ENCODE data around the gene CHRDL1.
"Not testable (repeated sequence)": the region's sequence is repeated elsewhere in the genome, so short reads cannot be mapped to it uniquely, and the experiment has no call there.

CHRDL1 gene

GRCh38 chrX:110795645-110796406 lies at the start of gene CHRDL1:
TSS of gene CHRDL1 (minus strand) at chrX:110795817. CDS start at chrX:110792181, 3,636 bp downstream.
- Histone ChIP-seq H3K27me3 (ENCODE audit: insufficient read depth, low read length) (peaks cover 20% of the 10 kb centered on the region), H2AFZ (ENCODE audit: low read depth, low read length) (peak within 1 kb of the TSS; percentile 76), H3K36me3 (ENCODE audit: insufficient read depth, low read length) (no peaks in the 10 kb centered on the region), H3K4me3 (ENCODE audit: low read length) (peak within 1 kb of the TSS; percentile 45), H3K9me3 (ENCODE audit: low read length) (no peaks in the 10 kb centered on the region), H3K4me1 (ENCODE audit: insufficient read depth, low read length) (no peaks in the 10 kb centered on the region)

GRCh38 chrX:110836982-110837381 lies 41.4 kb upstream of the CHRDL1 start:
- H3K36me3 ChIP-seq (ENCODE audit: insufficient read depth, low read length): no peaks in the 10 kb centered on the region
- peaks cover 2% of the 10 kb centered on the region for H3K27me3 ChIP-seq (ENCODE audit: insufficient read depth, low read length)
- H3K4me3 ChIP-seq (ENCODE audit: low read length): no peak overlapping the region
- H3K9me3 ChIP-seq (ENCODE audit: low read length): no peaks in the 10 kb centered on the region
- H2AFZ ChIP-seq (ENCODE audit: low read depth, low read length): no peak overlapping the region
- no peaks in the 10 kb centered on the region for H3K4me1 ChIP-seq (ENCODE audit: insufficient read depth, low read length)

- H3K9me3 ChIP-seq (ENCODE audit: low read length): no peaks in the 10 kb centered on the region
These were observed 40.8 kb upstream of the CHRDL1 start for GRCh38 chrX:110836451-110836850.

GRCh38 chrX:110836001-110836400 lies 40.4 kb upstream of the CHRDL1 start:
- Histone ChIP-seq H3K4me3 (ENCODE audit: low read length) (no peak overlapping the region), H2AFZ (ENCODE audit: low read depth, low read length) (no peak overlapping the region)

More at GRCh38 chrX:110836451-110836850, 40.8 kb upstream of the CHRDL1 start:
- Histone ChIP-seq H3K36me3 (ENCODE audit: insufficient read depth, low read length) (no peaks in the 10 kb centered on the region), H2AFZ (ENCODE audit: low read depth, low read length) (no peak overlapping the region), H3K27me3 (ENCODE audit: insufficient read depth, low read length) (peaks cover 2% of the 10 kb centered on the region), H3K4me3 (ENCODE audit: low read length) (no peak overlapping the region), H3K4me1 (ENCODE audit: insufficient read depth, low read length) (no peaks in the 10 kb centered on the region)

GRCh38 chrX:110825972-110826371 lies 30.4 kb upstream of the CHRDL1 start:
- H3K9me3 ChIP-seq (ENCODE audit: low read length): no peaks in the 10 kb centered on the region
- H3K36me3 ChIP-seq (ENCODE audit: insufficient read depth, low read length): no peaks in the 10 kb centered on the region
- no peak overlapping the region for H2AFZ ChIP-seq (ENCODE audit: low read depth, low read length)
- no peaks in the 10 kb centered on the region for H3K27me3 ChIP-seq (ENCODE audit: insufficient read depth, low read length)
- H3K4me1 ChIP-seq (ENCODE audit: insufficient read depth, low read length): no peaks in the 10 kb centered on the region
- H3K4me3 ChIP-seq (ENCODE audit: low read length): no peak overlapping the region

More at GRCh38 chrX:110836001-110836400, 40.4 kb upstream of the CHRDL1 start:
- H3K27me3 ChIP-seq (ENCODE audit: insufficient read depth, low read length): peaks cover 2% of the 10 kb centered on the region
- no peaks in the 10 kb centered on the region for H3K4me1 ChIP-seq (ENCODE audit: insufficient read depth, low read length)
- H3K36me3 ChIP-seq (ENCODE audit: insufficient read depth, low read length): no peaks in the 10 kb centered on the region
- no peaks in the 10 kb centered on the region for H3K9me3 ChIP-seq (ENCODE audit: low read length)

GRCh38 chrX:110816543-110816942 lies 20.9 kb upstream of the CHRDL1 start:
- H3K9me3 ChIP-seq (ENCODE audit: low read length); H3K4me1 ChIP-seq (ENCODE audit: insufficient read depth, low read length); H3K36me3 ChIP-seq (ENCODE audit: insufficient read depth, low read length); H2AFZ ChIP-seq (ENCODE audit: low read depth, low read length); H3K4me3 ChIP-seq (ENCODE audit: low read length); H3K27me3 ChIP-seq (ENCODE audit: insufficient read depth, low read length): not testable (repeated sequence)

- H3K27me3 ChIP-seq (ENCODE audit: insufficient read depth, low read length): peaks cover 6% of the 10 kb centered on the region
- H2AFZ ChIP-seq (ENCODE audit: low read depth, low read length): no peak overlapping the region
- H3K9me3 ChIP-seq (ENCODE audit: low read length): no peaks in the 10 kb centered on the region
- H3K4me3 ChIP-seq (ENCODE audit: low read length): no peak overlapping the region
- H3K4me1 ChIP-seq (ENCODE audit: insufficient read depth, low read length): no peaks in the 10 kb centered on the region
- H3K36me3 ChIP-seq (ENCODE audit: insufficient read depth, low read length): no peaks in the 10 kb centered on the region
These were observed 10.5 kb upstream of the CHRDL1 start for GRCh38 chrX:110806145-110806544.

GRCh38 chrX:110805303-110805702 lies 9.7 kb upstream of the CHRDL1 start:
- H3K4me3 ChIP-seq (ENCODE audit: low read length): no peak overlapping the region
- H3K9me3 ChIP-seq (ENCODE audit: low read length): no peaks in the 10 kb centered on the region
- peaks cover 6% of the 10 kb centered on the region for H3K27me3 ChIP-seq (ENCODE audit: insufficient read depth, low read length)
- no peaks in the 10 kb centered on the region for H3K36me3 ChIP-seq (ENCODE audit: insufficient read depth, low read length)
- H2AFZ ChIP-seq (ENCODE audit: low read depth, low read length): no peak overlapping the region
- H3K4me1 ChIP-seq (ENCODE audit: insufficient read depth, low read length): no peaks in the 10 kb centered on the region

GRCh38 chrX:110804446-110804845 lies 8.8 kb upstream of the CHRDL1 start:
- H3K4me3 ChIP-seq (ENCODE audit: low read length): no peak overlapping the region
- H3K9me3 ChIP-seq (ENCODE audit: low read length): no peaks in the 10 kb centered on the region
- H3K36me3 ChIP-seq (ENCODE audit: insufficient read depth, low read length): no peaks in the 10 kb centered on the region
- H2AFZ ChIP-seq (ENCODE audit: low read depth, low read length): no peak overlapping the region
- H3K4me1 ChIP-seq (ENCODE audit: insufficient read depth, low read length): no peaks in the 10 kb centered on the region
- H3K27me3 ChIP-seq (ENCODE audit: insufficient read depth, low read length): peaks cover 6% of the 10 kb centered on the region

GRCh38 chrX:110803506-110803905 lies 7.9 kb upstream of the CHRDL1 start:
- Histone ChIP-seq H2AFZ (ENCODE audit: low read depth, low read length) (no peak overlapping the region), H3K4me3 (ENCODE audit: low read length) (no peak overlapping the region), H3K4me1 (ENCODE audit: insufficient read depth, low read length) (no peaks in the 10 kb centered on the region), H3K9me3 (ENCODE audit: low read length) (no peaks in the 10 kb centered on the region), H3K36me3 (ENCODE audit: insufficient read depth, low read length) (no peaks in the 10 kb centered on the region), H3K27me3 (ENCODE audit: insufficient read depth, low read length) (peaks cover 6% of the 10 kb centered on the region)

GRCh38 chrX:110796407-110796697 lies 735 bp upstream of the CHRDL1 start:
- H3K27me3 ChIP-seq (ENCODE audit: insufficient read depth, low read length): peaks cover 20% of the 10 kb centered on the region
- H3K9me3 ChIP-seq (ENCODE audit: low read length): no peaks in the 10 kb centered on the region
- no peaks in the 10 kb centered on the region for H3K36me3 ChIP-seq (ENCODE audit: insufficient read depth, low read length)
- no peak overlapping the region for H2AFZ ChIP-seq (ENCODE audit: low read depth, low read length)
- H3K4me3 ChIP-seq (ENCODE audit: low read length): peak overlapping the region; percentile 45
- H3K4me1 ChIP-seq (ENCODE audit: insufficient read depth, low read length): no peaks in the 10 kb centered on the region

- no peaks in the 10 kb centered on the region for H3K9me3 ChIP-seq (ENCODE audit: low read length)
- no peaks in the 10 kb centered on the region for H3K36me3 ChIP-seq (ENCODE audit: insufficient read depth, low read length)
- H3K27me3 ChIP-seq (ENCODE audit: insufficient read depth, low read length): peaks cover 20% of the 10 kb centered on the region
- no peak overlapping the region for H3K4me3 ChIP-seq (ENCODE audit: low read length)
- H2AFZ ChIP-seq (ENCODE audit: low read depth, low read length): no peak overlapping the region
- H3K4me1 ChIP-seq (ENCODE audit: insufficient read depth, low read length): no peaks in the 10 kb centered on the region
These were observed 1.0 kb downstream of the CHRDL1 start for GRCh38 chrX:110794601-110795000.

- H2AFZ ChIP-seq (ENCODE audit: low read depth, low read length): no peak overlapping the region
- peaks cover 13% of the 10 kb centered on the region for H3K27me3 ChIP-seq (ENCODE audit: insufficient read depth, low read length)
These were observed 4.5 kb downstream of the CHRDL1 start for GRCh38 chrX:110791071-110791470.

GRCh38 chrX:110786486-110786885 lies 9.1 kb downstream of the CHRDL1 start:
- Histone ChIP-seq H3K27me3 (ENCODE audit: insufficient read depth, low read length) (peaks cover 6% of the 10 kb centered on the region), H2AFZ (ENCODE audit: low read depth, low read length) (no peak overlapping the region), H3K4me1 (ENCODE audit: insufficient read depth, low read length) (no peaks in the 10 kb centered on the region), H3K36me3 (ENCODE audit: insufficient read depth, low read length) (no peaks in the 10 kb centered on the region), H3K4me3 (ENCODE audit: low read length) (no peak overlapping the region), H3K9me3 (ENCODE audit: low read length) (no peaks in the 10 kb centered on the region)

More at GRCh38 chrX:110791071-110791470, 4.5 kb downstream of the CHRDL1 start:
- no peak overlapping the region for H3K4me3 ChIP-seq (ENCODE audit: low read length)
- H3K9me3 ChIP-seq (ENCODE audit: low read length): no peaks in the 10 kb centered on the region
- no peaks in the 10 kb centered on the region for H3K36me3 ChIP-seq (ENCODE audit: insufficient read depth, low read length)
- H3K4me1 ChIP-seq (ENCODE audit: insufficient read depth, low read length): no peaks in the 10 kb centered on the region
